Gastrocnemius medialis (tissue), 4 donors: Measurements from ENCODE around the gene PSMC6. TPM values are rescaled to one million over a fixed set of nuclear protein-coding genes. Genes with fewer than 3 reads are reported as not detected.
"Not testable (repeated sequence)": the region's sequence is repeated elsewhere in the genome, so short reads cannot be mapped to it uniquely, and the experiment has no call there.

Experiments
- ATAC-seq, 2 donors: fragments of 150-250 bp; one replicate each; pipeline ENCODE4 v1.9.1; 2016
- DNase-seq, 2 donors: peaks; one replicate each; pipeline ENCODE4 v3.0.0-alpha.2; 2019
- H3K27ac ChIP-seq, 4 donors: fragments of 200-600 bp; sonication (generic); 1 replicate in 1 of 4; 2 replicates in 3 of 4; pipeline ENCODE4 v1.5.1; 2016 to 2018; ENCODE audit warnings: mild to moderate bottlenecking in 2 of 4, moderate library complexity in 1 of 4
- H3K27me3 ChIP-seq, 3 donors: fragments of 200-600 bp; sonication (generic) in 2 of 3; 1 replicate in 1 of 3; 2 replicates in 2 of 3; pipeline versions ENCODE4 v1.5.1 to v1.6.0; 2016 to 2019; ENCODE audit warnings: mild to moderate bottlenecking in 1 of 3, moderate library complexity in 1 of 3
- H3K36me3 ChIP-seq, 2 donors: fragments of 200-600 bp; sonication (generic) in 1 of 2; one replicate each; pipeline ENCODE4 v1.5.1; 2017 to 2018
- H3K4me1 ChIP-seq, 2 donors: fragments of 200-600 bp; sonication (generic) in 1 of 2; one replicate each; pipeline ENCODE4 v1.5.1; 2016 to 2017; ENCODE audit warnings: mild to moderate bottlenecking in 2 of 2
- H3K4me3 ChIP-seq, 4 donors: fragments of 200-600 bp; sonication (generic) in 3 of 4; 1 replicate in 1 of 4; 2 replicates in 3 of 4; pipeline ENCODE4 v1.5.1; 2016 to 2019; ENCODE audit warnings: mild to moderate bottlenecking in 2 of 4
- H3K9me3 ChIP-seq, 3 donors: fragments of 200-600 bp; sonication (generic) in 2 of 3; 1 replicate in 1 of 3; 2 replicates in 2 of 3; pipeline ENCODE4 v1.5.1; 2016 to 2019
- POLR2A ChIP-seq, 2 donors: fragments of 450-650 bp; IDR thresholded peaks; one replicate each; pipeline ENCODE4 v1.6.1; 2017; ENCODE audit warnings: antibody characterized with exemption in 2 of 2, mild to moderate bottlenecking in 2 of 2, moderate library complexity in 2 of 2
- in situ Hi-C, 4 donors: fragments of 200-750 bp; cut with MboI; loops; one replicate each; pipeline versions ENCODE4 v1.15.0 to v1.8.0; 2017; ENCODE audit warnings: low sequenced_read_pairs in 4 of 4
- intact Hi-C: fragments of 100-400 bp; cut with DNase I; formaldehyde crosslinking; loops from one replicate; pipeline ENCODE4 v1.15.1; 2023; ENCODE audit warnings: low total_unique reads
- total RNA-seq, 4 donors: library from RNA; depleted of rRNA; stranded (reverse); fragments of >200 nt; gene quantifications; one replicate each; pipeline versions ENCODE4 v1.1.0 to v1.2.3, GENCODE V29; 2016
- TF ChIP-seq, protein P1 (sequence below), 5 experiments: fragments of 450-650 bp in 3 of 5; fragments of 200-600 bp in 2 of 5; sonication (generic) in 2 of 5; IDR thresholded peaks in 4 of 5; conservative IDR thresholded peaks in 1 of 5; 1 replicate in 4 of 5; 2 replicates in 1 of 5; pipeline ENCODE4 v1.5.1; 2016 to 2019; ENCODE audit warnings: antibody characterized with exemption in 5 of 5, mild to moderate bottlenecking in 3 of 5, moderate library complexity in 3 of 5

The PSMC6 gene
- total RNA-seq, 4 donors from 2014 or later = 158 to 251 (median 178) TPM

- no peak for TF ChIP-seq POLR2A (IDR thresholded peaks at IDR 0.05)
- TF ChIP-seq, protein P1, sequence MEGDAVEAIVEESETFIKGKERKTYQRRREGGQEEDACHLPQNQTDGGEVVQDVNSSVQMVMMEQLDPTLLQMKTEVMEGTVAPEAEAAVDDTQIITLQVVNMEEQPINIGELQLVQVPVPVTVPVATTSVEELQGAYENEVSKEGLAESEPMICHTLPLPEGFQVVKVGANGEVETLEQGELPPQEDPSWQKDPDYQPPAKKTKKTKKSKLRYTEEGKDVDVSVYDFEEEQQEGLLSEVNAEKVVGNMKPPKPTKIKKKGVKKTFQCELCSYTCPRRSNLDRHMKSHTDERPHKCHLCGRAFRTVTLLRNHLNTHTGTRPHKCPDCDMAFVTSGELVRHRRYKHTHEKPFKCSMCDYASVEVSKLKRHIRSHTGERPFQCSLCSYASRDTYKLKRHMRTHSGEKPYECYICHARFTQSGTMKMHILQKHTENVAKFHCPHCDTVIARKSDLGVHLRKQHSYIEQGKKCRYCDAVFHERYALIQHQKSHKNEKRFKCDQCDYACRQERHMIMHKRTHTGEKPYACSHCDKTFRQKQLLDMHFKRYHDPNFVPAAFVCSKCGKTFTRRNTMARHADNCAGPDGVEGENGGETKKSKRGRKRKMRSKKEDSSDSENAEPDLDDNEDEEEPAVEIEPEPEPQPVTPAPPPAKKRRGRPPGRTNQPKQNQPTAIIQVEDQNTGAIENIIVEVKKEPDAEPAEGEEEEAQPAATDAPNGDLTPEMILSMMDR (IDR thresholded peaks at IDR 0.05 in 4 of 5, conservative IDR thresholded peaks at IDR 0.05 in 1 of 5) = no peak
- H3K36me3 ChIP-seq = peaks cover 0 to 43% of the 10 kb centered on the region in 2 donors
- no peaks in the 10 kb centered on the region for H3K9me3 ChIP-seq
- no peak for ATAC-seq
- H3K4me1 ChIP-seq = no peaks in the 10 kb centered on the region
- intact Hi-C loops = no loop called here
- no peaks in the 10 kb centered on the region for H3K27me3 ChIP-seq
- H3K27ac ChIP-seq = no peak overlapping the region
- no peak for DNase-seq
- H3K4me3 ChIP-seq = no peak overlapping the region
- in situ Hi-C loops = no loop called here
Measured at GRCh38 chr14:52755607-52756316, 48.8 kb downstream of the PSMC6 start.

DNA sequence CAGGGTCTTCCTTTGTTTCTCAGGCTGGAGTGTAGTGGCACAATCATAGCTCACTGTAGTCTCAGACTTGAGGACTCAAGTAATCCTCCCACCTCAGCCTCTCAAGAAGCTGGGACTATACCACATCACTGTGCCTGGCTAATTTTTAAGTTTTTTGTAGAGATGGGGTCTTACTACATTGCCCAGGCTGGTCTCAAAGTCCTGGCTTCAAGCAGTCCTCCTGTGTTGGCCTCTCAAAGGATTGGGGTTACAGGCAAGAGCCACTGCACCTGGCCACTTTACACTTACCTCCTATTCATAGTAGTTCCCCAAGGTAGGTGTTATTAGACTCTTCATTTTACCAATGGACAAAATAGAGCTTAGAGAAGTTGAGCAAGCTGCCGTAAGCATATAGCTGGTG is 52.1 kb downstream of the PSMC6 start:
- in situ Hi-C loops = no loop called here

DNA sequence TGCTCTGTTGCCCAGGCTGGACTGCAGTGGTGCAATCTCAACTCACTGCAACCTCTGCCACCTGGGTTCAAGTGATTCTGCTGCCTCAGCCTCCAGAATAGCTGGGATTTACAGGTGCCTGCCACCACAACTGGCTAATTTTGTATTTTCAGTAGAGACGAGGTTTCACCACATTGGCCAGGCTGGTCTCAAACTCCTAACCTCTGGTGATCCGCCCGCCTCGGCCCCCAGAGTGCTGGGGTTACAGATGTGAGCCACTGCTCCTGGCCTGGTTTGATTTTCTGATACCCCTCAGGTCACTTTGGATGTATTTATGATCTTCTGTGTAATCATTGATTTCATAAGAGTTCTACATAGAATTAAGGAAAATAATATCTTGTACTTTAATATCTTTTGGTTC is 55.9 kb downstream of the PSMC6 start:
- H3K4me1 ChIP-seq, DNase-seq, H3K4me3 ChIP-seq, ATAC-seq, intact Hi-C loops, in situ Hi-C loops, H3K27ac ChIP-seq, H3K9me3 ChIP-seq, H3K27me3 ChIP-seq: not testable (repeated sequence)
- peaks cover 0 to 36% of the 10 kb centered on the region in 2 donors for H3K36me3 ChIP-seq

More for the DNA sequence above, 52.1 kb downstream of the PSMC6 start:
- no peak overlapping the region for H3K27ac ChIP-seq
- H3K4me1 ChIP-seq = no peaks in the 10 kb centered on the region
- no peak for ATAC-seq
- DNase-seq = no peak
- intact Hi-C loops = no loop called here
- no peaks in the 10 kb centered on the region for H3K27me3 ChIP-seq
- no peak for TF ChIP-seq POLR2A (IDR thresholded peaks at IDR 0.05)
- TF ChIP-seq, protein P1 (IDR thresholded peaks at IDR 0.05 in 4 of 5, conservative IDR thresholded peaks at IDR 0.05 in 1 of 5) = no peak
- H3K36me3 ChIP-seq = peaks cover 0 to 32% of the 10 kb centered on the region in 2 donors
- no peak overlapping the region for H3K4me3 ChIP-seq
- no peaks in the 10 kb centered on the region for H3K9me3 ChIP-seq

GRCh38 chr14:52767058-52767833 is 60.2 kb downstream of the PSMC6 start:
- H3K4me1 ChIP-seq = no peaks in the 10 kb centered on the region
- no peak for DNase-seq
- in situ Hi-C loops (no loop called here), intact Hi-C loops (no loop called here)
- no peaks in the 10 kb centered on the region for H3K27me3 ChIP-seq
- TF ChIP-seq, protein P1 (IDR thresholded peaks at IDR 0.05 in 4 of 5, conservative IDR thresholded peaks at IDR 0.05 in 1 of 5) = no peak
- H3K4me3 ChIP-seq = no peak overlapping the region
- peaks cover 4 to 32% of the 10 kb centered on the region in 2 donors for H3K36me3 ChIP-seq
- no peaks in the 10 kb centered on the region for H3K9me3 ChIP-seq
- no peak for ATAC-seq
- H3K27ac ChIP-seq = no peak overlapping the region

- no peaks in the 10 kb centered on the region for H3K4me1 ChIP-seq
- H3K27ac ChIP-seq = no peak overlapping the region
- intact Hi-C loops (no loop called here), in situ Hi-C loops (no loop called here)
- ATAC-seq (no peak), DNase-seq (no peak)
- no peak overlapping the region for H3K4me3 ChIP-seq
- TF ChIP-seq, protein P1 (IDR thresholded peaks at IDR 0.05 in 4 of 5, conservative IDR thresholded peaks at IDR 0.05 in 1 of 5) = no peak
- no peaks in the 10 kb centered on the region for H3K27me3 ChIP-seq
- H3K36me3 ChIP-seq = peaks cover 4 to 32% of the 10 kb centered on the region in 2 donors
- H3K9me3 ChIP-seq = no peaks in the 10 kb centered on the region
Measured at GRCh38 chr14:52769887-52770286, 62.9 kb downstream of the PSMC6 start.
